Effector memory CD8-positive, alpha-beta T cell (primary cell): Measurements from ENCODE around the gene TRIM23.

ENCODE experiments used
- ATAC-seq: fragments of 150-1000 bp; cut with Tn5 transposase; replicated peaks from 2 replicates; pipeline ENCODE4 v1.10.0; 2021; ENCODE audit warnings: mild to moderate bottlenecking, moderate library complexity
- DNase-seq, 3 experiments: peaks; one replicate each; pipeline ENCODE4 v3.0.0; 2021
- H3K27ac Mint-ChIP-seq, 2 donors: one replicate each; pipeline ENCODE4 v1.8.0; 2022; ENCODE audit warnings: mild to moderate bottlenecking in 2 of 2, mixed read lengths in 2 of 2, moderate library complexity in 2 of 2
- H3K27me3 Mint-ChIP-seq, 2 donors: one replicate each; pipeline ENCODE4 v1.8.0; 2022; ENCODE audit warnings: mixed read lengths in 2 of 2
- H3K36me3 Mint-ChIP-seq: one replicate; pipeline ENCODE4 v1.8.0; 2022; ENCODE audit warnings: mild to moderate bottlenecking, moderate library complexity, mixed read lengths; ENCODE audit not compliant: insufficient read depth
- H3K4me1 Mint-ChIP-seq, 2 donors: one replicate each; pipeline ENCODE4 v1.8.0; 2022; ENCODE audit warnings: low read depth in 2 of 2, mixed read lengths in 2 of 2
- H3K4me3 Mint-ChIP-seq, 2 donors: one replicate each; pipeline ENCODE4 v1.8.0; 2022; ENCODE audit warnings: mild to moderate bottlenecking in 2 of 2, mixed read lengths in 2 of 2, moderate library complexity in 2 of 2
- H3K9me3 Mint-ChIP-seq, 2 donors: one replicate each; pipeline ENCODE4 v1.8.0; 2022; ENCODE audit warnings: mixed read lengths in 2 of 2

The TRIM23 gene

DNA sequence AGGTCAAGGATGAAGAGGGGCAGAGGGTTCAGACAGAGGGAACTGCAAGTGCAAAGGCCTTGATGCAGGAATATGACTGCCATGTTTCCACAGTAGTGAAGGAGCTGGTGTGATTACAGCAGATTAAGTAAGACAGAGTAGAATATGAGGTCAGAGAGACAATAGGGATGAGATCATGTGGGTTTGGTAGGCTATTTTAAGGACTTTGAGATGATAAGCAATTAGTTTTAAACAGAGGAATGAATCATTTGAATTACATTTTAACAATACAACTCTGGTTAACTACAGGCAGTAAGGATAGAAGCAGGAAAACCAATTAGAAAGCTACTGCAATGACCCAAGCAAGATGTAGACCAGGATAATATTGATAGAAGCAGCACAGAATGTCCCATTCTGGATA, 68.8 kb downstream of the TRIM23 start:
- H3K9me3 Mint-ChIP-seq, result no peaks in the 10 kb centered on the region

DNA sequence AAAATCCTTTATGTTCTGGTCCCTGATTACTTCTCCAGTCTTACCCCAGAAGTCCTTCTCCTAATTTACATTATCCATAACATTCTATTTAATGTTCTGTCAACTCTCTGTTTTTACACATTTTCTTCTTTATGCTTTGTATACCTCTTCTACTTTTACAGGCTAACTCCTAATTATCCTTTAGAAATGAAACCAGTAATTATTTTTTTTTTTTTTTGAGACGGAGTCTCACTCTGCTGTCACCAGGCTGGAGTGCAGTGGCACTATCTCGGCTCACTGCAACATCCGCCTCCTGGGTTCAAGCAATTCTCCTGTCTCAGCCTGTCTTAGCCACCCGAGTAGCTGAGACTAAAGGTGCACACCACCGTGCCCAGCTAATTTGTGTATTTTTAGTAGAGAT, 70.2 kb downstream of the TRIM23 start:
- no peaks in the 10 kb centered on the region for H3K9me3 Mint-ChIP-seq
- peak overlapping the region in 1 of 2 donors; percentile 83 for H3K27ac Mint-ChIP-seq
- peaks cover 26% of the 10 kb centered on the region for H3K36me3 Mint-ChIP-seq
- ATAC-seq, result no peak
- H3K4me3 Mint-ChIP-seq, result no peak overlapping the region
- H3K27me3 Mint-ChIP-seq, result no peaks in the 10 kb centered on the region
- H3K4me1 Mint-ChIP-seq, result peaks cover 0 to 4% of the 10 kb centered on the region in 2 donors
- no peak for DNase-seq

More for the DNA sequence above, 68.8 kb downstream of the TRIM23 start:
- Mint-ChIP-seq H3K27ac (no peak overlapping the region), H3K4me1 (peaks cover 0 to 2% of the 10 kb centered on the region in 2 donors), H3K4me3 (no peak overlapping the region), H3K36me3 (peaks cover 17% of the 10 kb centered on the region), H3K27me3 (no peaks in the 10 kb centered on the region)
- ATAC-seq, result no peak
- no peak for DNase-seq

DNA sequence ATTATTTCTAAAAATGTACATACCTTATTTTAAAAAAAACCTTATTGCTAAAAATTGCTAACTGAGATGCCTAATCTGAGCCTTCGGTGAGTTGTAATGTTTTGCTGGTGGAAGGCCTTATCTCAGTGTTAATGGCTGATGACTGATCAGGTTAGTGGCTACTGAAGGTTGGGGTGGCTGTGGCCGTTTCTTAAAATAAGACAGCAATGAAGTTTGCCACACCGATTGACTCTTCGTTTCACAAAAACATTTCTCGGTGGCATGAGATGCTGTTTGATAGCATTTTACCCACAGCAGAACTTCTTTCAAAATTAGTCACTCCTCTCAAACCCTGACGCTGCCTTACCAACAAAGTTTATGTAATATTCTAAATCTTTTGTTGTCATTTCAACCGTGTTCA, 75.9 kb downstream of the TRIM23 start:
- Mint-ChIP-seq H3K9me3 (no peaks in the 10 kb centered on the region), H3K36me3 (peaks cover 29% of the 10 kb centered on the region), H3K4me3 (no peak overlapping the region), H3K4me1 (peaks cover 0 to 4% of the 10 kb centered on the region in 2 donors), H3K27me3 (no peaks in the 10 kb centered on the region), H3K27ac (no peak overlapping the region)
- ATAC-seq (no peak), DNase-seq (no peak)

DNA sequence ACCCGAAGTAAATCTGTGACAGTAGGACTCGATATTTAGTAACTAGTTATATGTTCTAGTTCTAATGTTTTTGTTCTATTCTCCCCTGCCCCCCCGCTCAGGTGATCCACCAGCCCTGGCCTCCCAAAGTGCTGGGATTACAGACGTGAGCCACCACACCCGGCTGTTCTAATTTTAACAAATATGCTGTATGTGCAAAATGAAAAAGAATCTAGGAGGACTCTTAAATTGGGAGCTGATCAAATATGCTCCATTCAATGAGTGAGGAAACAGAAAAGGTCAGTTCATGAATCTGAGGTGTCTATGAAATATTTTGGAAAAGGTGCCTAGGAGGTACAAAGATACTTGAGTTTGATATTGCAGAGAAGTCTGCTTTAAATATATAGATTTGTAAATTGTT, 78.0 kb downstream of the TRIM23 start:
- H3K4me3 Mint-ChIP-seq, result no peak overlapping the region
- H3K27me3 Mint-ChIP-seq, result no peaks in the 10 kb centered on the region
- H3K4me1 Mint-ChIP-seq, result peaks cover 0 to 2% of the 10 kb centered on the region in 2 donors
- no peaks in the 10 kb centered on the region for H3K9me3 Mint-ChIP-seq
- DNase-seq, result no peak
- no peak overlapping the region for H3K27ac Mint-ChIP-seq
- ATAC-seq, result no peak
- H3K36me3 Mint-ChIP-seq, result peaks cover 36% of the 10 kb centered on the region

DNA sequence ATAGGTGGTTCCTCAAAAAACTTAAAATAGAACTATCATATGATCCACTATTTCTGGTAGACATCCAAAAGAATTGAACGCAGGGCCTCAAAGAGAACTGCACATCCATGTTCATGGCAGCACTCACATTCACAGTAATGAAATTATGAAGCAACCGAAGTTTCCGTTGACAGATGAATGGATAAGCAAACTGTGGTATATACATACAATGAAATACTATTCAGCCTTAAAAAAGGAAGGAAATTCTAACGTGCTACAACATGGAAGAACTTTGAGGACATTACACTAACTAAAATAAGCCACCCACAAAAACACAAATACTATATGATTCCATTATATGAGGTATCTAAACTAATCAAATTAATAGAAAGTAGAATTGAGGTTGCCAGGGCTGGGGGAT, 79.7 kb downstream of the TRIM23 start:
- H3K36me3 Mint-ChIP-seq, result peaks cover 19% of the 10 kb centered on the region
- no peak overlapping the region for H3K27ac Mint-ChIP-seq

DNA sequence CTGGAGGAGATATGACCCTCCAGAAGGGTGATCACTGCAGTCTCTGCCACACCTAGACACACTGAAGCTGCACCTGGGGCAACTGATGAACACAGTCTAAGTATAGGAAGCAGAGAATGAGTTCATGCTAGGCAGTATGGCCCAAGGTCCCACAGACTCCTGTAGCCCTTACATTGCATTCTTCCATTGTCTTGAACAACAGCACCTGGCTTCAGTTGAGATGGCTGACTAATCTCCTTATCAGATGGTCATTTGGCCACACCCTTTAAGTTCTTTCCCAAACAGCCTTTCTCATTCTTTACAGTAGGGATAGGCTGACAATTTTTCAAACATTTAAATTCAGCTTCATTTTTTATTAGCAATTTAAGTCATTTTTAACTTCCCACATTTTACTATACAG, 84.3 kb downstream of the TRIM23 start:
- Mint-ChIP-seq H3K36me3 (peaks cover 20% of the 10 kb centered on the region), H3K4me1 (no peaks in the 10 kb centered on the region), H3K27ac (peak overlapping the region; percentile 10 to 38), H3K9me3 (no peaks in the 10 kb centered on the region), H3K27me3 (no peaks in the 10 kb centered on the region), H3K4me3 (no peak overlapping the region)
- DNase-seq (no peak), ATAC-seq (no peak)

More for the DNA sequence above, 79.7 kb downstream of the TRIM23 start:
- Mint-ChIP-seq H3K9me3 (no peaks in the 10 kb centered on the region), H3K4me3 (no peak overlapping the region), H3K27me3 (no peaks in the 10 kb centered on the region), H3K4me1 (peaks cover 0 to under 1% of the 10 kb centered on the region in 2 donors)
- ATAC-seq (no peak), DNase-seq (no peak)
